NCI-H345 treated with DMSO at 0.1 percent for 48 hours (cell line): ENCODE results near the gene USP54.
"Not testable (repeated sequence)": the region's sequence is repeated elsewhere in the genome, so short reads cannot be mapped to it uniquely, and the experiment has no call there.

Experiments used
- DNase-seq: peaks from one replicate; lab custom pipeline; 2025; ENCODE audit not compliant: unreplicated experiment; lab: John Stamatoyannopoulos, UW

Gene USP54

GRCh38 chr10:73588656-73589055 lies 2.5 kb downstream of the USP54 start:
- DNase-seq, result no peak

GRCh38 chr10:73586583-73586984 lies 4.6 kb downstream of the USP54 start:
- no peak for DNase-seq

- DNase-seq, result no peak
These were observed 5.8 kb downstream of the USP54 start for GRCh38 chr10:73585327-73585726.

- no peak for DNase-seq
These were observed 6.4 kb downstream of the USP54 start for GRCh38 chr10:73584737-73585136.

- no peak for DNase-seq
These were observed 9.2 kb downstream of the USP54 start for GRCh38 chr10:73581918-73582317.

- not testable (repeated sequence) for DNase-seq
These were observed 12.2 kb downstream of the USP54 start for GRCh38 chr10:73578927-73579326.

GRCh38 chr10:73577788-73578187 lies 13.4 kb downstream of the USP54 start:
- no peak for DNase-seq

GRCh38 chr10:73576890-73577591 lies 14.1 kb downstream of the USP54 start:
- DNase-seq, result no peak

- no peak for DNase-seq
These were observed 14.8 kb downstream of the USP54 start for GRCh38 chr10:73576178-73576889.

- DNase-seq, result not testable (repeated sequence)
These were observed 24.1 kb downstream of the USP54 start for GRCh38 chr10:73567025-73567424.

GRCh38 chr10:73561192-73561591 lies 29.9 kb downstream of the USP54 start:
- DNase-seq, result no peak

GRCh38 chr10:73559590-73559989 lies 31.6 kb downstream of the USP54 start:
- DNase-seq, result no peak

GRCh38 chr10:73556855-73557254 lies 34.3 kb downstream of the USP54 start:
- no peak for DNase-seq

GRCh38 chr10:73554721-73555120 lies 36.4 kb downstream of the USP54 start:
- no peak for DNase-seq

- no peak for DNase-seq
These were observed 37.4 kb downstream of the USP54 start for GRCh38 chr10:73553761-73554160.

- no peak for DNase-seq
These were observed 38.1 kb downstream of the USP54 start for GRCh38 chr10:73552819-73553715.

- DNase-seq, result no peak
These were observed 39.6 kb downstream of the USP54 start for GRCh38 chr10:73551515-73551914.

GRCh38 chr10:73545357-73545756 lies 45.8 kb downstream of the USP54 start:
- DNase-seq, result no peak

- no peak for DNase-seq
These were observed 53.4 kb downstream of the USP54 start for GRCh38 chr10:73537709-73538108.

- no peak for DNase-seq
These were observed 53.9 kb downstream of the USP54 start for GRCh38 chr10:73537288-73537687.

- no peak for DNase-seq
These were observed 56.3 kb downstream of the USP54 start for GRCh38 chr10:73534857-73535256.
